Raji (cell line): ENCODE results near the gene LARP4B.

Experiments
- POLR2A ChIP-seq: IDR thresholded peaks from 2 replicates; pipeline ENCODE4 v1.6.1; 2011; ENCODE audit warnings: low read depth, low read length, control low read depth; ENCODE audit not compliant: insufficient read depth

LARP4B gene

GRCh38 chr10:917999-918398 is 13.5 kb downstream of the LARP4B start:
- TF ChIP-seq POLR2A, result no peak

GRCh38 chr10:917416-917720 is 14.1 kb downstream of the LARP4B start:
- no peak for TF ChIP-seq POLR2A

GRCh38 chr10:916716-917415 is 14.6 kb downstream of the LARP4B start:
- no peak for TF ChIP-seq POLR2A

GRCh38 chr10:909831-910230 is 21.7 kb downstream of the LARP4B start:
- TF ChIP-seq POLR2A, result no peak

GRCh38 chr10:905972-906371 is 25.5 kb downstream of the LARP4B start:
- TF ChIP-seq POLR2A, result no peak

GRCh38 chr10:905503-905902 is 26.0 kb downstream of the LARP4B start:
- TF ChIP-seq POLR2A, result no peak

GRCh38 chr10:904403-904802 is 27.1 kb downstream of the LARP4B start:
- no peak for TF ChIP-seq POLR2A

- TF ChIP-seq POLR2A, result no peak
These were observed 33.4 kb downstream of the LARP4B start for GRCh38 chr10:898141-898540.

GRCh38 chr10:896982-897381 is 34.5 kb downstream of the LARP4B start:
- no peak for TF ChIP-seq POLR2A

GRCh38 chr10:895324-895723 is 36.2 kb downstream of the LARP4B start:
- no peak for TF ChIP-seq POLR2A

- TF ChIP-seq POLR2A, result no peak
These were observed 52.6 kb downstream of the LARP4B start for GRCh38 chr10:878895-879294.

GRCh38 chr10:878333-878759 is 53.2 kb downstream of the LARP4B start:
- TF ChIP-seq POLR2A, result no peak

GRCh38 chr10:876438-876837 is 55.1 kb downstream of the LARP4B start:
- no peak for TF ChIP-seq POLR2A

GRCh38 chr10:873020-873419 is 58.5 kb downstream of the LARP4B start:
- TF ChIP-seq POLR2A, result no peak

GRCh38 chr10:871951-872403 is 59.5 kb downstream of the LARP4B start:
- no peak for TF ChIP-seq POLR2A

- TF ChIP-seq POLR2A, result no peak
These were observed 60.8 kb downstream of the LARP4B start for GRCh38 chr10:870564-871166.

GRCh38 chr10:869171-869570 is 62.3 kb downstream of the LARP4B start:
- no peak for TF ChIP-seq POLR2A
